ENCODE results near the gene ZNF19. TPM values are rescaled to one million over a fixed set of nuclear protein-coding genes. Genes with fewer than 3 reads are reported as not detected.
A peak's percentile ranks its signal among the peaks of the same experiment; 100 is the strongest.

ZNF19 gene
- total and polyA plus RNA-seq, 9 of the 15 experiments (the other 6 are each of a cell fraction or from before 2014, with no cell fraction given), result 1.2 to 2.8 (median 1.8) TPM

DNA sequence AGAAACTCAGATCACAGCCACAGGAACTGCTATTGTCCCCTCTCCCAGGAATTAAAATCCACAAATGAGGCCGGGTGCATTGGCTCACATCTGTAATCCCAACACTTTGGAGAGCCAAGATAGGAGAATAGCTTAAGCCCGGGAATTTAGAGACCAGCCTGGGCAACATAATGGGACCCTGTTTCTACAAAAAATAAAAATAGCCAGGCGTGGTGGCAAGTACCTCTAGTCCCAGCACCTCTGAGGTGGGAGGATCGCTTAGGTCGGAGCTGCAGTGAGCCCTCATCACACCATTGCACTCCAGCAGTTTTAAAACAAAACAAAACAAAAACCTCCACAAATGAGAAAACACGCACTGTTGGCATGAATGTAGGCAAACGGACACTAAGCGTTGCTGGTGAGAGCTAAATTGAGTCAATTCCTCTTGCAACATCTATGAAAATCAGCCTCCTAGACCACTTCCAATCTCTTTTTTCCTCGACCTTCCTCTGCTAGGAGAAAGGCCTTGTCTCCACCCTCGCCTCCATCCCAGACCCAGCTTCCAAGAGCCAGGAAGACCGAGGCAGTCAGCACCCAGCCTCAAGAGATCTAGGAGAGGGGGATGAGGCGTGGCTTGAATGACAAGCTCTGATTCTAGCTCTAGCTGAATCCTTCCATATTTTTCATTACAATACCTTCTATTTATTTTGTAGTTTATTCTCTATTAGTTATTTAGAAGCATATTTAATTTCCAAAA, 62.1 kb downstream of the ZNF19 start:
- H3K36me3 ChIP-seq (ENCODE audit: control insufficient read depth, insufficient read depth, low read length), result no peaks in the 10 kb centered on the region
- FAIRE-seq (no peak), ATAC-seq (peak; percentile 11; the same call in 2 of the 3 replicates), DNase-seq (ENCODE audit: extremely low read depth in 1 of 4, low spot score in 3 of 4) (peak in 1 of 4 experiments; percentile 27)
- no peak overlapping the region for H3K4me2 ChIP-seq (ENCODE audit: insufficient read depth, low read length)
- no peaks in the 10 kb centered on the region for H3K79me2 ChIP-seq (ENCODE audit: control insufficient read depth, insufficient read depth, low read length)
- no peaks in the 10 kb centered on the region for H3K9me3 ChIP-seq (replicated peaks; ENCODE audit: control insufficient read depth, insufficient read depth, low read depth, low read length)
- no peak overlapping the region for H3K9ac ChIP-seq (ENCODE audit: insufficient read depth in 1 of 2, low read depth in 2 of 2, low read length in 2 of 2)
- intact Hi-C loops (cut with micrococcal nuclease) (no loop called here), in situ Hi-C loops (cut with MboI) (loop anchor here (10.0 kb wide), 1 partner anchor 158 kb away; no protein-coding TSS in a partner anchor)
- ChIA-PET CTCF (ENCODE audit: low intra/inter-chr PET ratio) (no interaction called here), POLR2A (interaction anchor here (0.9 to 2.1 kb wide), 3 partner anchors 12 to 55 kb away, joined by 3 to 5 read pairs (median 5); no protein-coding TSS in a partner anchor)
- peaks cover 8% of the 10 kb centered on the region; the same call in 1 of the 2 replicates for H4K20me1 ChIP-seq (replicated peaks; ENCODE audit: control insufficient read depth, insufficient read depth, low read length)
- H3K27ac ChIP-seq (ENCODE audit: extremely low read depth, low read depth, low read length), result no peak overlapping the region
- H3K27me3 ChIP-seq (ENCODE audit: control insufficient read depth in 2 of 2, insufficient read depth in 2 of 2, low read length in 2 of 2), result peaks cover 15 to 56% of the 10 kb centered on the region in 2 experiments; a peak in 4 of 5 replicates
- BruUV-seq (replicated peaks), result no TSS peak
- no peak overlapping the region for H2AFZ ChIP-seq (ENCODE audit: low read depth, low read length)
- H3K4me3 ChIP-seq, result no peak overlapping the region
- TF ChIP-seq ETS2 (tag; IDR thresholded peaks at IDR 0.05; ENCODE audit: borderline replicate concordance, poor library complexity, severe bottlenecking) (no peak), FOSL1 (tag; conservative IDR thresholded peaks at IDR 0.05) (peak; percentile 33), MTA3 (IDR thresholded peaks at IDR 0.05; ENCODE audit: borderline replicate concordance) (0 out of 2 replicates have a peak, but pooled peaks have one; percentile 13), SMARCA5 (IDR thresholded peaks at IDR 0.05) (peak; percentile 43; the same call in 1 of the 2 replicates), ZFX (CRISPR knock-in tag; IDR thresholded peaks at IDR 0.05) (peak; percentile 27; the same call in 1 of the 2 replicates), ZEB2 (IDR thresholded peaks at IDR 0.05) (no peak), ZKSCAN1 (IDR thresholded peaks at IDR 0.05; ENCODE audit: low read depth, low read length) (0 out of 2 replicates have a peak, but pooled peaks have one; percentile 23), RBM25 (IDR thresholded peaks at IDR 0.05; ENCODE audit: low read depth, low read length, severe bottlenecking) (peak; percentile 91)
- TF ChIP-seq, protein P1, sequence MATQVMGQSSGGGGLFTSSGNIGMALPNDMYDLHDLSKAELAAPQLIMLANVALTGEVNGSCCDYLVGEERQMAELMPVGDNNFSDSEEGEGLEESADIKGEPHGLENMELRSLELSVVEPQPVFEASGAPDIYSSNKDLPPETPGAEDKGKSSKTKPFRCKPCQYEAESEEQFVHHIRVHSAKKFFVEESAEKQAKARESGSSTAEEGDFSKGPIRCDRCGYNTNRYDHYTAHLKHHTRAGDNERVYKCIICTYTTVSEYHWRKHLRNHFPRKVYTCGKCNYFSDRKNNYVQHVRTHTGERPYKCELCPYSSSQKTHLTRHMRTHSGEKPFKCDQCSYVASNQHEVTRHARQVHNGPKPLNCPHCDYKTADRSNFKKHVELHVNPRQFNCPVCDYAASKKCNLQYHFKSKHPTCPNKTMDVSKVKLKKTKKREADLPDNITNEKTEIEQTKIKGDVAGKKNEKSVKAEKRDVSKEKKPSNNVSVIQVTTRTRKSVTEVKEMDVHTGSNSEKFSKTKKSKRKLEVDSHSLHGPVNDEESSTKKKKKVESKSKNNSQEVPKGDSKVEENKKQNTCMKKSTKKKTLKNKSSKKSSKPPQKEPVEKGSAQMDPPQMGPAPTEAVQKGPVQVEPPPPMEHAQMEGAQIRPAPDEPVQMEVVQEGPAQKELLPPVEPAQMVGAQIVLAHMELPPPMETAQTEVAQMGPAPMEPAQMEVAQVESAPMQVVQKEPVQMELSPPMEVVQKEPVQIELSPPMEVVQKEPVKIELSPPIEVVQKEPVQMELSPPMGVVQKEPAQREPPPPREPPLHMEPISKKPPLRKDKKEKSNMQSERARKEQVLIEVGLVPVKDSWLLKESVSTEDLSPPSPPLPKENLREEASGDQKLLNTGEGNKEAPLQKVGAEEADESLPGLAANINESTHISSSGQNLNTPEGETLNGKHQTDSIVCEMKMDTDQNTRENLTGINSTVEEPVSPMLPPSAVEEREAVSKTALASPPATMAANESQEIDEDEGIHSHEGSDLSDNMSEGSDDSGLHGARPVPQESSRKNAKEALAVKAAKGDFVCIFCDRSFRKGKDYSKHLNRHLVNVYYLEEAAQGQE (IDR thresholded peaks at IDR 0.05; ENCODE audit: borderline replicate concordance), result no peak
- TF ChIP-seq, protein P1 (CRISPR knock-in tag; IDR thresholded peaks at IDR 0.05; ENCODE audit: low read depth), result no peak
- peaks cover 18 to 21% of the 10 kb centered on the region in 2 experiments; a peak in 4 of 5 replicates for H3K4me1 ChIP-seq (replicated peaks in 1 of 2; ENCODE audit: control insufficient read depth in 2 of 2, insufficient read depth in 2 of 2, low read length in 2 of 2)
- H3K9me1 ChIP-seq (ENCODE audit: control insufficient read depth, insufficient read depth, low read length), result no peaks in the 10 kb centered on the region
- 6% methylated on average over 11 of the region's 12 CpGs for WGBS (ENCODE audit: insufficient coverage, low coverage, missing lambda C conversion rate)
